GM18907 (cell line): ENCODE data around the gene KIF18A.

ENCODE experiments used
- ATAC-seq: cut with Tn5 transposase; IDR thresholded peaks from one replicate; pipeline ENCODE4 v1.9.1; 2021; ENCODE audit warnings: mild to moderate bottlenecking, moderate library complexity; ENCODE audit not compliant: unreplicated experiment

KIF18A gene

DNA sequence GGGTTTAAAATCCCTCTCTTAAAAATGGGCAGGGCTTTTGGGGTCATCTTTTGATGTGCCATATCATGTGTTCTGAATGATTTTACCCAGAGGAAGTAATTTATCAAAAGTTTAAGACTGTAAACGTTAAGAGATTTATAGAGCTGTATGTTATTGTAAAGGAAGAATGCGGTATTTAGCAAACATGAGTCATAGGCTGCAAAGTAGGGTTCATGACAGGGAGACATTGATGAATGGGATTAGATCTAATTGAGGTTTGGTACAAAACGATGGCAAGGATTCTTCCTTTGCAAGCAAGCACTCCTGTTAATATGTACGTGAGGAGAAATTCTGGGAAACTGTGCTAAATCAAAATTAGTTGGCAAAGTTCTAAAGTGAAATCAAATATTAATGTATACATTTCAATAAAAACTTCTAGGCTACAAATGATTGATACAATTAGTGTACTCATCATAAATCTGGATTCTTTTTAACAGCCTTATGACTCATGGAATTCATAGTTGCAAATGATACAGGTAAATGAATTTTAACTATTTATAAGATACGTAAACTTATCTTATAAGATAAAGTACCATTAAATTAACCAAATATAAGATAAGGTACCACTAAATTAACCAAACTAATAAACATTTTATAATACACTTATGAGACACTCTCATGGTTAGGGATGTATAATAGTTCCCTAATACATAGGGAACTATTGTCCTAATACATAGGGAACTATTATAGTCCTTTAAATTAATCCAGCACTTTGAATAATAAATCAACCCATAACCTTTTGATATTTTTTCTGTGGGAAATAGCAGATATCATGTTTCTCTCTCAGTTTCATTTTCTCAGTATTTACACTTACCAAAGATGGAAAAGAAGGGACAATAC is 58.4 kb downstream of the KIF18A start:
- ATAC-seq, result no peak

DNA sequence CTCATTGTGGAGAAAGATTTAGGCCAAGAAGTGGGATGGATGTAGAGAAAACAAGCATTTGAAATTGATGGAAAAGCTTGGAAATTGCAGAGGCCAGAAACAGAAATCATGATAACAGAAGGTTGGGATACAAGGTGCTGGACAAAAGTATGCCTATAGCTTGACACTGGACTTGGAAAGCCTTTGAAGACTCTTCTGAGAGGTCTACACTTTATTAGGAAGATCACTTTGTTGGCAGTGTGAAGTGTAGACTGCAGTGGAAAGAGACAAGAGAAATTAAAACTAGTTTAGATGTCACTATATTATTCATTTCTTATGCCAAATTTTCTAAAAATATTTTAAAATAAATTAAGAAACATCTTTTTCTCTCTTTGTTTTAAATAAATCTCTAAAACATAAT is 59.1 kb downstream of the KIF18A start:
- no peak for ATAC-seq

DNA sequence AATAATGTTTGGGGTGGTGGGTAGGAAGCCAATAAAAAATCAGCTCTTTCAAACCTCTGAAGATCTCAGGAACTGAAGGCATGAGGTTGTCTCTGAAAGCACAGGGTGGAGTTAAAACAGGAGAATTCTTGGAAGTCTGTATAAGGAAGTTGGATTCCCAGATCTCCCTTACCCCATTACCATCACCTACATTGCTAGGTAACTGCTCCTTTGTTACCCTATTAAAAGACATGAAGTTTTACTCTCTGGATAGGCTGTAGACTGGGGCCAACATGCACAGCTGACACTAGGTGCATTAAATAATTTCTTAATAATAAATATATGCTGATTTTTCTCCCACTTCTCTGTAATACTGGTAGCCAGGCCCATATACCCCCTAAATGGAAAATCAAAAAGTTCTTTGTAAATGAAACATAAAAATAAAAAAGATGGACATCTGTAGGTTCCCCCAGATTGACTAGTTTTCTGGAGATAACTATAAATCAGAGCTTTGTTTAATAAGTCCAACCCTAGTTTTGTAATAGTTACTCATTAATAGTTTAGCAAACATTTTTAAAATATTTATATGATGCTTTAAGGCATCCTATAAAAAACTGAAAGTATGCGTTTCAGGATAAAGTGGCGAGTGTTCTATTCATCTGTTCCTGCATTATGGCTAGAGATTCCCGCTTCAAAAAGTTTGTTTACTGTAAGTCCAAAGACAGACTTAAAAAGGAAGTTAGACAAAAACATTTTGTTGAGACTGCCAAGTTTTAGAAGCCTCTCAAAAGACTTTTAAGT is 63.8 kb downstream of the KIF18A start:
- ATAC-seq, result no peak

DNA sequence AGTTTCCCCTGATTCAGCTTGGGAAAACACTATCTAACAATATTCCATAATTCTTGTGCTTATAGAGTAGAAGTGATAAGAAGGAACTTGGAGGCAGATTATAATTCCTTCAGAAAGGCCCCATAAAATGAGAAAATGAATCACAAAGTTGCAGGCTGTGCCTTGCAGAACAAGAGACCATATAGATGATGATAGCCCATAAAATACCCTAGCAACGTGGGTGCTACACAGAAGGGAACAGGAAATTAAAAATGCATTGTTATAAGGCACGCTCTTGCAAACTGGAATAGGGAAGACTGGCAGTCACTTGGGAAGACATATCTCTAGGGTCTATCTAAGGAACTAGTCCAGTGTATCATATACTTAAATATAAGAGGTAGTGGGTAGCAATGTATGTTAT is 67.6 kb downstream of the KIF18A start:
- no peak for ATAC-seq

DNA sequence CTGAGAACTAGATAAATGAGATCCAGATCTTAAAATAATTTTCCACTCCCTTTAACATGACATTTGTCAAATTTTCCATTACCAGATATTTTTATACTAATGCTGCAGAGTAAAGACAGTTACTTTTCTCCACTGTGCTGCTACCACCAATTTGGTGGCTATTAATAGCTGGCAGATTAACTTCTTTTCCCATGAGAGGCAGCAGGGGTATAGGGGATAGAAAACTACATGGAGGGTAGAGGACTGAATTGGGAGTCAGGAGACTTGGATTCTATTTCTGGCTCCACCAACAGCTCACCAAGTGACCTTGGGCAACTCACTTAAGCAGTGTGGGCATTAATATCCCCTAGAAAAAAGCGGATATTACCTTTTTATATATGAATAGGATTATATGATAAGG is 69.2 kb downstream of the KIF18A start:
- ATAC-seq, result no peak

DNA sequence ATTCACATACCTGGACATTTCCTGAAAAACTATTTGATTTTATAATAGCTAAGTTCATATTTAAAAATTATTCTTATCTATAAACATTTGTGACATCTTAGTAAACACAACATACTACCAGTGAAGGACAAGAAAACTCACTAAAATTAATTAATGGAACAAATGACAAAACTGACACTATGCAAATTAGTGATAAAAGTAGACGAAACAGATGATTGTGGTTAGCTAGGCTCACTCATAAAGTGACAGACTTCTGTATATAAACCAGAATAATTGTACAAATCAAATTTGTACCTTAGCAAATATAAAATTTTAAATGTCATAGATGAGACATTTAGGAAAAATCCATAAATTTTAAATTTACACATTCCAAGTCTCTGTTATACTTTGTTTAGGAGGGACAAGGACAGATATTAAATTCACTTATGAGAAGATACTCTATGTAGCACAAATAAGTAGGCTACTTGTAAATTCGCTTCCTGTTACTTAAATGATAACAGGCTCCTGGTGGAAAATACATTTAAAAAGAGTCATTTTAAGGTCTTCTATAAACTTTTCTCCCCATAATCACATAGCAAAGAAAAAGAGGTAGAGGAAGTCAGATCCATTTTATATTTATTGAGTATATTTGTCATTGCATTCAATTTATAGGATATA is 81.2 kb downstream of the KIF18A start:
- ATAC-seq, result no peak

DNA sequence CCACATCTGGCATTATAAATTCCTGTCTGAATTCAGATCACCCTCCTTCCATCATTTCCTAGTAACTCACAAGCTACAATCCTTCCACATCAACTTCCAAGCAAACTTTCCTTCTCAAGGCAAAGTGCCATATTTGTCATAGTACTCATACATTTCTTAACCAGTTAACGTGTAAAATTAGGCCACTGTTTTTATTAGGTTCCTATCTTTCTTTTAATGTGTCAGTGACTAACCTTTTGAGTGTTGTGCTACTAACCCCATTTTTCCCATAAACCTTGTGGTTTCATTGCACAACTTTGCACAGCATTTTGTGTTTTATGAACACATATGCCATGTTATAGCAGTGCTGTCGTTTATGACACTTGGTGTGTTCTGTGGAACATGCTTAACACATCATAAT is 90.1 kb downstream of the KIF18A start:
- no peak for ATAC-seq

DNA sequence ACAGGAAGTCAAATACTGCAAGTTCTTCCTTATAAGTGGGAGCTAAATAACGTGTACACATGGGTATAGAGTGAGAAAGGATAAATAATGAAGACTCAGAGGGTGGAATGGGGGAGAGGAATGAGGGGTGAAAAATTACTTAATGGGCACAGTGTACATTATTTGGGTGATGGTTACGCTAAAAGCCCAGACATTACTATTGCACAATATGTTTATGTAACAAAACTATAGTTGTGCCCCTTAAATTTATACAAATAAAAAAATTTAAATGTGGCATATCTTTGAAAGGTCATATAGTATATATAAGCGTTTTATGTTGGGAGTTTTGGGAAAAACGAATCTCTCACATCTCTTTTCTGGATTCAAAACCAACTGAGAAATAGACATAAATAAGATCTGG is 96.1 kb downstream of the KIF18A start:
- ATAC-seq, result no peak

DNA sequence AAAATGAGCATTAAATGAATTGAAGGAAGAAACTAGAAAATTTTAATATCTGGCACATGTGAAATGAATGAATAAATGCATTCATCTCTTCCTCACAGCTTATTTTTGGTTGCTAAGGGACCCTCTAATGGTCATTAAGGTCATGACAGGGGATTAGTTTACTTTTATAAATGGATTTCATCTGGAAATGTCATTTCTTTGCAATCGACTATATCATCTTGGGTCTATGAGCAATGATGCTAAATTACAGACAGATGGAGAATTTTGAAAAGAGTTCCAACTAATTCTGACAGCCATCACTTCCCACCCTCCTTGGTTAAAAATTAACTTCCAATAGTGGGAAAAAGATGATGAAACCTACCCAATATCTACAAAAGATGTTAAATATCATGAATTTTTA is 98.0 kb downstream of the KIF18A start:
- ATAC-seq, result no peak

DNA sequence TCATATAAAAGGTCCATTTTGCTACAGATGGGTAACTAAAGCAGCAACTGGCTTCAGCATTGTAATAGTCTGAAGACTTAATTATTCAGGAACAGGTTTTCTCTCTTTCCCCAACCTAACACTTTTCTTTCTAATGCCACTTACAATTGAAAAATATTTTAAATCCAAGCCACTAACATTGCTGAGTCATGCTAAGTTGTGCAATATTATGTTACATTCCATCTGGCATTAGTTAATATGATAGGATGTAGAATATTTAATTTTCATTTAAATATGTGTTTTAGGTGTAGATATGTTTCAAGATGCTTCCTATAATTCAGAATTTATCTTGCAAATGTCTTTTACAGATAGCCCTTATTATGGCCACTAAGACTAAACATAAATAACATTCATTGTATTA is 98.6 kb downstream of the KIF18A start:
- no peak for ATAC-seq

DNA sequence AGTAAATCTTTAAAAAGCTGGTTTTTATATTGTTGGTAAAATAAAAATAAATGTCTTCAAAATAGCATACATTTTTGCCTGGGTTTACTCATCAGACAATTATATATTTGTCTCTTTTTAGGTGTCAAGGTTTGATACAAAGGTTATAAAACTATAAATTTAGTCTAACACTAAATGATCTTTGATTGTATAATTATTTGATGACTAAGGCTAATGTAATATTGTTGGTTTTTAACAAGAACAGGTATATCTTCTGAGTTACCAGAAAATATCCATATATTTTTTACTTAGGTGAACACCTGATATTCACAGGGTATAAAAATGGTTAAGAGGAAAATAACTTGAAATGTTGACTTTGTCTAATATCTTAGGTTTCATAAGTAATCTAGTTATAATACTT is 104.3 kb downstream of the KIF18A start:
- no peak for ATAC-seq

DNA sequence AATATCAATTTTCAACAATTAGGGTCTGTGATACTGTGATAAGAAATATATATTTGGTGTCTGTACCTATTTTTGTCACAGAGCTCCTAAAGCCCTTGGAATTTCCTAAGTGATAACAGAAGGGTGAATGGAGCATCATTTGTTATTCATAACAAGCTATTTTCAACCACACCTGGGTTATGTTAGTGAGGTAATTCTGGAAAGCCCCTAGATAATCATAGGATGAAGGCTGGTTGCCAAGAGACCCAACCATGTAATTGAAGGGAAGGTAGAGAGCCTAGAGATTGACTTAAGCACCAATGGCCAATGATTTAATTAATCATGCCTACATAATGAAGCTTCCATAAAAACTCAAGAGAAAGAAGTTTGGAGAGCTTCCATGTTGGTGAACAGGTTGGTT is 109.4 kb downstream of the KIF18A start:
- no peak for ATAC-seq

DNA sequence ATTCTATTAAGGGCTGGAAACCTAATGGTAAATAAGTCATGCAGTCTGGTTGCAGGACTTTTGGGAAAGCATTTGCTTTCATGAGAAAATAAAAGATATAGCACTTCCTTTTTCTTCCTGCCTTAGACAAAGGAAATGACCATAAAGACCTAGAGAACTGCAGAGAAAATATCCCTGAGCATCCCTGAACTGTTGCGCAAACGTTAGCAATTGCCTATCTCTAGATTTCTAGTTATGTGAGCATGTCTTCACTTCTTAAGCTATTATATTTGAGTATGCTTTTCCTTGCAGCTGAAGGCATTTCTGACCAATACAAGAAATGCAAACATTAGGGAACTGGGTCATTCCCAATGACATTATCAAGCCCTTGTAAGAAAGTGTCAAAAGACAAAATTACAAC is 110.6 kb downstream of the KIF18A start:
- no peak for ATAC-seq

DNA sequence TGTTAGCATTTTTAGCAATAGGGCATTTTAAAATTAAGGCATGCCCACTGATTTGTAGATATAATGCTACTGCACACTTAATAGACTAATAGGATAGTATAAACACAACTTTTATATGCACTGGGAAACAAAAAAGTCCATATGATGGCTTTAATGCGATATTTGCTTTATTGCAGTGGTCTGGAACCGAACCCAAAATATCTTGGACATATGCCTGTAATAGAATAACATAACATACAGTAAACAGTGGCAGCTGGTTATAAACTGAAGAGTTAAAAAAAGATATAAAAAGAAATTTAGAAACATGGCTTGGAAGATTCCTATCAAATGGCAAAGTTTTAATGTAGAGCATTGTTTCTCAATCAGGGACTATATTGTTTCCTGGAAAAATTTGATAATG is 111.9 kb downstream of the KIF18A start:
- no peak for ATAC-seq

DNA sequence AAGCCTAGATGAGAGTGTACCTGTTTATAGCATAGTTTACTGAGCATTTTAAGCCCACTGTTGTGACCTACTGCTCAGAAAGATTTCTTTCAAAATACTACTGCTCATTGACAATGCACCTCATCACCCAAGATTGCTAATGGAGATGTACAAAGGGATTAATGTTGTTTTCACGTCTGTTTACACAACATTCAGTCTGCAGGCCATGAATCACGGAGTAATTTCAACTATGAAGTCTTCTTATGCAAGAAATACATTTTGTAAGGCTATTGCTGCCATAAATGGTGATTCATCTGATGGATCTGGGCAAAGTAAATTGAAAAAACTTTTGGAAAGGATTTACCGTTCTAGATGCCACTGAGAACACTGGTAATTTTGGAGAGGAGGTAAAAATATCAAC is 112.9 kb downstream of the KIF18A start:
- no peak for ATAC-seq

DNA sequence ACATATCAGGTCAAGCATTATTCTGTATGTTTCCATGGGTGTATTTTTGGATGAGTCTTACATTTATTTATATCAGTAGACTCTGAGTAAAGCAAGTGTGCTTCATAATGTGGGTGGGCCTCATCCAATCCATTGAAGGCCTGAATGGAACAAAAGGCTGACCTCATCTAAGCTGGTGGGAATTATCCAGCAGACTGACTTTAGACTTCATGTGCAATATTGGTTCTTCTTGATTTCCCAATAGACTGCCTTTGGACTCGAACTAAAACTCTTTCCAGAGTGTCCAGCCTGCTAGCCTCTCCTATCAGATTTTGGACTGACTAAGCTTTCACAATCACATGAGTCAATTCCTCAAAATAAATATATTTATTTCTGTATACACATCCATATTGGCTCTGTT is 116.2 kb downstream of the KIF18A start:
- no peak for ATAC-seq

DNA sequence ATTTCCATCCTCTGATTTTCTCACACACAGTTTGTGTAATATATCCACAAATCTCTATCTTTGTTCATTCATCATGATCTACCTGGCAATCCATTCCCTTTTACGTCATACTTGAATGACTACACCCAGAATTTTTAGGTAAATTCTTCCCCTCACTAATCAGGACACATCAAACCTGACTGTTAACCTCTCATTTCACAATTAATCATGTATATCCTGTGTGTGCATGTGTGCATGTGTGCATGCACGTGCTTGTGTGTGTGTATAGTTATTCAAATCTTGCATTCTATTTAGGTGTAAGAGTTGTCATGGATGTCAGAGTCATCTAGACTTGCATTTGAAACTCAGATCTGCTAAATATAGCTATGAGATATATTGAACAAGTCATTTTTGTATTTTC is 130.4 kb downstream of the KIF18A start:
- no peak for ATAC-seq

DNA sequence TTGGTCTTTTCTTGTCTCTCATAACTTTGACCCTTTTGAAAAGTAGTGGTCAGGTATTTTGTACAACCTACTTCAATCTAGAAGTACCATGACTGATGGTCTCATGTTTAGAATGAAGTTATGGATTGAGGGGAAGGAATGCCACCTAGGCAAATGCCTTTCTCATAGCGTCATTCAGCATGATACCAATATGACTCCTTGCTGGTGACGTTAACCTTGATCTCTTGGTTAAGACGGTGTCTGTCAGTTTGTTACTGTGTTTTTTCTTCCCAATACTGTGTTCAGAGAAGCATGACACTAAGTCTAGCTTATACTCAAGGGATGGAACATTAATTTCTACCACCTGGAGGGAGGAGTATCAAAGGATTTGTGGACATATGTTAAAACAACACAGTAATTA is 130.9 kb downstream of the KIF18A start:
- ATAC-seq, result no peak

DNA sequence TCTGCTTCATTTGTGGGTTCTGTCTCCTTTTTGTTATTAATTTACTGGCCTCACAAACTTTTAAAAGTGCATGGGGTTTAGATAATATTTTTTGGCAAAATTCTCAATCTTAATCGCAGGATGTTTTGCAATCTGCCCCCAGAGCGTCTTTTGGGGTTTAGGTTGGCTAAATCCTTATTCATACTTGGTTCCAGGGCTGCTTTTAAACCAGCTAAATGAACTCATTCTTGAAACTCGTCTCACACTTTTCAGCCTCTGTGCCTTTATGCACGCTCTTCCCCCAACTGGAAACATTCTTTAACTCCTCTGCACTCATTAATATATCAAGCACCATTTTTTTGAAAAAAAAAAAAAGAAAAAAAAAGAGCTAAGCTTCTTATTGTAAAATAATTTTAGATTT is 131.7 kb downstream of the KIF18A start:
- ATAC-seq, result no peak

DNA sequence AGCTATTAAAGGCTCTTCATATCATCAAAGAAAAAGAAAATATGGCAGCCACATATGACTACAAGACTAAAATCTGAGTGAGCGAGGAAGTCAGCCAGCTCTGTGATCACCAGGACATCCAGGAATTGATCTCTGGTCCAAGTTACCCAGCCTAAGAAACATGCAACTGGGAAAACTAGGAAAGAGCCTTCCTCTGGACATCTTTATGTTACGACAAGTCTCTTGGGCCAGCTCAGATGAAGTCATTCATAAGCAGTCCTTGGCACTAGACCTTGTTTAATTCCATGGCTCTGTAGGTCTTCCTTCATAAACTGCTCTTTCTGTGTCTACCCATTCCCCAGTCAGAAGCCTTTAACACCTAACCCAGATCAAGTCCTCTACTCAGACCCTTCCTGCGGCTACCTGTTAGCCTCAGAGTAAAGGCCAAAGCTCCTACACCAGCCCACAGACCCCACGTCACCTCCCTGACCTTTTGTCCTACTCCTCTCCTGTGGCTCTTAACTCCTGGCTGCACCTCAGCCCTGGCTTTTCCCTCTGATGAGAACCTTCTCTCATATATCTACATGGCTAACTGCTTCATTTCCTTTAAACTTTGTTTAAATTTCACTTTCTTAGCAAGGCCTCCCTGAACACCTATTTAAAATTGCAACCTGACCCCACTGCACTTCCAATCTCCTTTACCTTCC is 134.0 kb downstream of the KIF18A start:
- ATAC-seq, result no peak

DNA sequence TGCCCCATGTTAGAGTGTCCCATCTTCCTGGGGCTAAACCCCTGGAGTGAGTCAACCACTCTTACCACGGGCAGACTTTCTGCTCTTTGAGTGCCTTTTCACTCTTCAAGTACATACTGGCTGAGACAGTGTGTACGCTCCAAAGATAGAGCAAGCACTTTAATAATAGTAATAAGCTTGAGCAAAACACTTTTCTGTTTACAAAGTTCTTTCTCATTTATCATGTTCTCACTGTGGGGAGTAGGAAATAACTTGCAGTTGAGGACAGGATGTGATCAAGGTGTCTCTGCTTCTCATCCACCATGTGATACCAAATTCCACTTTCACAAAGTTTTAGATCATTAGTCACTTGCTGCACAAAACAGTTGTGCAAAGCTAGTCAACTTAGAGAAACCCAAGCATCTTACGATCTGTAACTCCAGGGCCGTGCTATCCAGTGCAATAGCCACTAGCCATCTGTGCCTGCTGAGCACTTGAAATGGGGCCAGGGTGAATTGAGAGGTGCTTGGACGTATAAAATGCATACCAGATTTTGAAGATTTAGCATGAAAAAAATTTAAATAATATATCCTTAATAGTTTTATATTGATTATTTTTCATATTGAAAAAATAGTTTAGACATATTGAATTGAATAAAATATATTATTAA is 135.3 kb downstream of the KIF18A start:
- ATAC-seq, result no peak
